SIG-M5 treated with dmso at 0.1 percent for 504 hours (cell line): ENCODE measurements around the gene MARF1.
"Not testable (repeated sequence)": the region's sequence is repeated elsewhere in the genome, so short reads cannot be mapped to it uniquely, and the experiment has no call there.

ENCODE experiments used
- DNase-seq: peaks from one replicate; lab custom pipeline; 2025; ENCODE audit not compliant: unreplicated experiment; lab: John Stamatoyannopoulos, UW

The MARF1 gene

GRCh38 chr16:15574614-15574948 is 68.4 kb downstream of the MARF1 start:
- no peak for DNase-seq

GRCh38 chr16:15573896-15574613 is 68.9 kb downstream of the MARF1 start:
- not testable (repeated sequence) for DNase-seq

- DNase-seq: no peak
These were observed 69.6 kb downstream of the MARF1 start for GRCh38 chr16:15573274-15573895.

- DNase-seq: peak; percentile 58
These were observed 70.5 kb downstream of the MARF1 start for GRCh38 chr16:15572329-15573001.

GRCh38 chr16:15571557-15571956 is 71.4 kb downstream of the MARF1 start:
- DNase-seq: no peak

- not testable (repeated sequence) for DNase-seq
These were observed 72.3 kb downstream of the MARF1 start for GRCh38 chr16:15570666-15571065.

- no peak for DNase-seq
These were observed 75.1 kb downstream of the MARF1 start for GRCh38 chr16:15567823-15568222.

GRCh38 chr16:15566095-15566494 is 76.9 kb downstream of the MARF1 start:
- DNase-seq: no peak

GRCh38 chr16:15564604-15565339 is 78.2 kb downstream of the MARF1 start:
- no peak for DNase-seq

GRCh38 chr16:15559176-15559575 is 83.8 kb downstream of the MARF1 start:
- DNase-seq: no peak

- DNase-seq: no peak
These were observed 85.7 kb downstream of the MARF1 start for GRCh38 chr16:15557258-15557657.

GRCh38 chr16:15556130-15556529 is 86.8 kb downstream of the MARF1 start:
- DNase-seq: no peak

- DNase-seq: no peak
These were observed 89.5 kb downstream of the MARF1 start for GRCh38 chr16:15553313-15554088.

GRCh38 chr16:15552507-15552906 is 90.4 kb downstream of the MARF1 start:
- DNase-seq: no peak

GRCh38 chr16:15548482-15548891 is 94.5 kb downstream of the MARF1 start:
- DNase-seq: no peak

GRCh38 chr16:15547768-15548096 is 95.2 kb downstream of the MARF1 start:
- no peak for DNase-seq

- not testable (repeated sequence) for DNase-seq
These were observed 95.7 kb downstream of the MARF1 start for GRCh38 chr16:15547072-15547767.

- no peak for DNase-seq
These were observed 97.4 kb downstream of the MARF1 start for GRCh38 chr16:15545544-15545943.

- no peak for DNase-seq
These were observed 98.5 kb downstream of the MARF1 start for GRCh38 chr16:15544405-15544804.
